ENCODE data around the gene F13B. TPM values are rescaled to one million over a fixed set of nuclear protein-coding genes. Genes with fewer than 3 reads are reported as not detected.

The F13B gene
- total RNA-seq, 1 donor from 2014 or later: not detected

Other genes with a start within 250 kb of the F13B start
- gene CFHR1, start 247.5 kb downstream of the F13B start, total RNA-seq: not detected in 2 replicates
- not detected in 2 replicates for gene CFHR4, start 179.2 kb downstream of the F13B start, total RNA-seq
- gene CFHR2, start 123.5 kb downstream of the F13B start, total RNA-seq: not detected in 2 replicates
- gene CFHR5, start 89.7 kb downstream of the F13B start, total RNA-seq: not detected in 2 replicates
- gene ASPM, start 79.4 kb upstream of the F13B start, total RNA-seq: 49.0 and 49.2 TPM in 2 replicates
- gene ZBTB41, start 134.0 kb upstream of the F13B start, total RNA-seq: 6.1 and 6.4 TPM in 2 replicates
- gene CRB1, start 201.0 kb upstream of the F13B start, total RNA-seq: not detected in 2 replicates